NB4 (cell line): ENCODE data around the gene KDM6A.

Experiments
- CTCF ChIP-seq: IDR thresholded peaks from one replicate; pipeline ENCODE4 v1.5.1; 2012; ENCODE audit warnings: low read depth, low read length
- MAX ChIP-seq: IDR thresholded peaks from 2 replicates; pipeline ENCODE4 v1.6.1; 2011; ENCODE audit warnings: low read depth, low read length
- MYC ChIP-seq: IDR thresholded peaks from 2 replicates; pipeline ENCODE4 v1.6.1; 2011; ENCODE audit warnings: low read depth, low read length
- POLR2A ChIP-seq: IDR thresholded peaks from 2 replicates; pipeline ENCODE4 v1.6.1; 2011; ENCODE audit warnings: mild to moderate bottlenecking; ENCODE audit not compliant: insufficient read length; ENCODE audit errors: extremely low read depth

GRCh38 chrX:44844204-44844603 is 28.8 kb upstream of the KDM6A start:
- TF ChIP-seq CTCF = no peak
- TF ChIP-seq POLR2A = no peak
- TF ChIP-seq MAX = no peak
- no peak for TF ChIP-seq MYC
